GM18498 (cell line): ENCODE results near the gene SRRM2.

ENCODE experiments used
- ATAC-seq: cut with Tn5 transposase; IDR thresholded peaks from one replicate; pipeline ENCODE4 v1.9.1; 2021; ENCODE audit warnings: mild to moderate bottlenecking, moderate library complexity; ENCODE audit not compliant: unreplicated experiment

The SRRM2 gene

GRCh38 chr16:2775131-2775716, 22.8 kb downstream of the SRRM2 start:
- no peak for ATAC-seq

GRCh38 chr16:2775765-2776499, 23.5 kb downstream of the SRRM2 start:
- ATAC-seq: no peak

- peak; percentile 32 for ATAC-seq
These were observed 24.2 kb downstream of the SRRM2 start for GRCh38 chr16:2776500-2777139.

- peak; percentile 81 for ATAC-seq
These were observed 24.9 kb downstream of the SRRM2 start, which contains the start of gene ELOB for GRCh38 chr16:2777231-2777902. TSS of gene ELOB (minus strand) at chr16:2777280. CDS start at chr16:2777239, 41 bp downstream.

- ATAC-seq: no peak
These were observed 25.6 kb downstream of the SRRM2 start for GRCh38 chr16:2777903-2778629.

- no peak for ATAC-seq
These were observed 26.2 kb downstream of the SRRM2 start for GRCh38 chr16:2778630-2778958.

GRCh38 chr16:2779151-2779920, 26.9 kb downstream of the SRRM2 start:
- ATAC-seq: no peak

GRCh38 chr16:2779978-2780898, 27.8 kb downstream of the SRRM2 start:
- no peak for ATAC-seq

GRCh38 chr16:2782583-2783351, 30.3 kb downstream of the SRRM2 start:
- ATAC-seq: no peak

GRCh38 chr16:2783581-2784357, 31.3 kb downstream of the SRRM2 start:
- no peak for ATAC-seq

- ATAC-seq: no peak
These were observed 32.1 kb downstream of the SRRM2 start for GRCh38 chr16:2784358-2785100.

GRCh38 chr16:2785101-2785991, 32.9 kb downstream of the SRRM2 start:
- ATAC-seq: no peak

- no peak for ATAC-seq
These were observed 33.8 kb downstream of the SRRM2 start for GRCh38 chr16:2786061-2786825.

- no peak for ATAC-seq
These were observed 34.4 kb downstream of the SRRM2 start for GRCh38 chr16:2786826-2787151.

GRCh38 chr16:2787406-2787805, 35.0 kb downstream of the SRRM2 start, which contains the start of gene PRSS33:
TSS of gene PRSS33 (minus strand) at chr16:2787560. CDS start at chr16:2786547, 1,013 bp downstream.
- no peak for ATAC-seq
